Hepatocyte (in vitro differentiated cells): ENCODE data around the gene PPP6C. TPM values are rescaled to one million over a fixed set of nuclear protein-coding genes. Genes with fewer than 3 reads are reported as not detected.

Experiments
- DNase-seq: peaks from one replicate; pipeline ENCODE4 v3.0.0-alpha.2; 2016; ENCODE audit warnings: low spot score
- H2AFZ ChIP-seq: fragments of 200-600 bp; sonication (generic); 2 replicates; pipeline ENCODE4 v1.6.0; 2016; ENCODE audit warnings: antibody characterized with exemption, mild to moderate bottlenecking
- H3K27ac ChIP-seq: fragments of 200-600 bp; sonication (generic); 2 replicates; pipeline ENCODE4 v1.5.1; 2016; ENCODE audit warnings: mild to moderate bottlenecking
- H3K27me3 ChIP-seq: fragments of 200-600 bp; sonication (generic); 2 replicates; pipeline ENCODE4 v1.6.1; 2016
- H3K36me3 ChIP-seq: fragments of 200-600 bp; sonication (generic); replicated peaks from 2 replicates; pipeline ENCODE4 v1.5.1; 2016; ENCODE audit warnings: low read depth; ENCODE audit not compliant: insufficient read depth
- H3K4me1 ChIP-seq: fragments of 200-600 bp; sonication (generic); 2 replicates; pipeline ENCODE4 v1.5.1; 2016; ENCODE audit warnings: mild to moderate bottlenecking, moderate library complexity; ENCODE audit not compliant: insufficient read depth
- H3K4me2 ChIP-seq: fragments of 200-600 bp; sonication (generic); 2 replicates; pipeline ENCODE4 v1.6.0; 2016
- H3K4me3 ChIP-seq: fragments of 200-600 bp; sonication (generic); 2 replicates; pipeline ENCODE4 v1.5.1; 2016; ENCODE audit warnings: mild to moderate bottlenecking
- H3K79me2 ChIP-seq: fragments of 200-600 bp; sonication (generic); 2 replicates; pipeline ENCODE4 v1.6.0; 2017; ENCODE audit warnings: mild to moderate bottlenecking
- H3K9me2 ChIP-seq: fragments of 200-600 bp; sonication (generic); replicated peaks from 2 replicates; pipeline ENCODE4 v1.6.0; 2017; ENCODE audit warnings: mild to moderate bottlenecking; ENCODE audit not compliant: insufficient read depth
- H3K9me3 ChIP-seq: fragments of 200-600 bp; sonication (generic); 2 replicates; pipeline ENCODE4 v1.5.1; 2016; ENCODE audit warnings: low read depth, mild to moderate bottlenecking
- H4K20me1 ChIP-seq: fragments of 200-600 bp; sonication (generic); 2 replicates; pipeline ENCODE4 v1.6.0; 2016; ENCODE audit warnings: mild to moderate bottlenecking; ENCODE audit not compliant: insufficient read depth, poor library complexity, severe bottlenecking
- EZH2 ChIP-seq: fragments of 200-600 bp; sonication (generic); IDR thresholded peaks from 2 replicates; pipeline ENCODE4 v1.6.1; 2016; ENCODE audit warnings: antibody characterized with exemption, mild to moderate bottlenecking, borderline replicate concordance
- EZH2phosphoT487 ChIP-seq: fragments of 200-600 bp; sonication (generic); IDR thresholded peaks from one replicate; pipeline ENCODE4 v1.6.1; 2018; ENCODE audit warnings: antibody characterized with exemption, mild to moderate bottlenecking, low read depth, moderate library complexity; ENCODE audit not compliant: unreplicated experiment, severe bottlenecking
- WGBS: methylation state at CpG from one replicate; pipeline ENCODE4 v1.1.6; 2016; ENCODE audit warnings: low lambda C conversion rate; ENCODE audit errors: missing lambda C conversion rate; 5-methylcytosine and 5-hydroxymethylcytosine counted together
- polyA plus RNA-seq: library from polyadenylated mRNA; unstranded; fragments of >200 nt; fragmentation: Nextera tagmentation; extraction: Ambion mirVana; gene quantifications from 2 replicates; pipeline ENCODE4 v1.2.1, GENCODE V29; 2016
- total RNA-seq: library from RNA; depleted of rRNA; stranded (reverse); fragments of >200 nt; gene quantifications from 2 replicates; pipeline ENCODE4 v1.2.3, GENCODE V29; 2014
- TF ChIP-seq, protein P1 (sequence below): fragments of 200-600 bp; sonication (generic); IDR thresholded peaks from 2 replicates; pipeline ENCODE4 v1.5.1; 2016; ENCODE audit warnings: antibody characterized with exemption, mild to moderate bottlenecking; ENCODE audit not compliant: poor library complexity

The PPP6C gene
- total and polyA plus RNA-seq, 2 experiments from 2014 or later = 24.7 to 36.2 TPM

DNA sequence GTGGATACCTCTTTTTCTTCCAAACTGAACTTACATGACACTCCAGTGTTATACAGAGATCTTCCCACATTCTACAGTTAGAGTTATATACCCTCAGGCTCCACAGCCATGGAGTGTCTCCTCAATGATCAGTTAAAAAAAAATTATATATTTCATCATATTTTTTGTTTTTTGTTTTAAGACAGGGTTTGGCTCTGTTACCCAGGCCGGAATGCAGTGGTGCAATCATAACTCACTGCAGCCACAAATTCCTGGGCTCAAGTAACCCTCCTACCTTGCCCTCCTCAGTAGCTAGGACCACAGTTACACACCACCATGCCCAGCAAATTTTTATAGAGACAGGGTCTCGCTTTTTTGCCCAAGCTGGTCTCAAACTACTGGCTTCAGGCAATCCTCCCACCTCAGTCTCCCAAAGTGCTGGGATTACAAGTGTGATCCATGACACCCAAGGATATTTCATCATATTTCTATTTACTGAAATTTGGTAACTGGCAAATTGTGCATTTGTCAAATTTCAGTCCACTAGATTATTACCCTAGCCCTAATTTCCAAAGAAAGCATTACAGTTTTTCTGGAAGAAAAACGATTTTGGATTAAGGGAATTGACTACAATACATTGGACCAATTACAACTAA is 28.2 kb downstream of the PPP6C start:
- peaks cover 29% of the 10 kb centered on the region for H4K20me1 ChIP-seq
- H3K4me3 ChIP-seq = no peak overlapping the region
- 85% methylated on average over 3 of the region's 3 CpGs for WGBS
- no peak for DNase-seq
- no peaks in the 10 kb centered on the region for H3K36me3 ChIP-seq
- peaks cover 9% of the 10 kb centered on the region for H3K4me1 ChIP-seq
- H3K27me3 ChIP-seq = no peaks in the 10 kb centered on the region
- TF ChIP-seq EZH2phosphoT487 (no peak), EZH2 (no peak)
- TF ChIP-seq, protein P1, sequence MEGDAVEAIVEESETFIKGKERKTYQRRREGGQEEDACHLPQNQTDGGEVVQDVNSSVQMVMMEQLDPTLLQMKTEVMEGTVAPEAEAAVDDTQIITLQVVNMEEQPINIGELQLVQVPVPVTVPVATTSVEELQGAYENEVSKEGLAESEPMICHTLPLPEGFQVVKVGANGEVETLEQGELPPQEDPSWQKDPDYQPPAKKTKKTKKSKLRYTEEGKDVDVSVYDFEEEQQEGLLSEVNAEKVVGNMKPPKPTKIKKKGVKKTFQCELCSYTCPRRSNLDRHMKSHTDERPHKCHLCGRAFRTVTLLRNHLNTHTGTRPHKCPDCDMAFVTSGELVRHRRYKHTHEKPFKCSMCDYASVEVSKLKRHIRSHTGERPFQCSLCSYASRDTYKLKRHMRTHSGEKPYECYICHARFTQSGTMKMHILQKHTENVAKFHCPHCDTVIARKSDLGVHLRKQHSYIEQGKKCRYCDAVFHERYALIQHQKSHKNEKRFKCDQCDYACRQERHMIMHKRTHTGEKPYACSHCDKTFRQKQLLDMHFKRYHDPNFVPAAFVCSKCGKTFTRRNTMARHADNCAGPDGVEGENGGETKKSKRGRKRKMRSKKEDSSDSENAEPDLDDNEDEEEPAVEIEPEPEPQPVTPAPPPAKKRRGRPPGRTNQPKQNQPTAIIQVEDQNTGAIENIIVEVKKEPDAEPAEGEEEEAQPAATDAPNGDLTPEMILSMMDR = no peak
- H3K4me2 ChIP-seq = no peak overlapping the region
- H3K9me2 ChIP-seq = no peaks in the 10 kb centered on the region
- no peak overlapping the region for H3K27ac ChIP-seq
- no peaks in the 10 kb centered on the region for H3K9me3 ChIP-seq
- H2AFZ ChIP-seq = no peak overlapping the region
- peaks cover 34% of the 10 kb centered on the region for H3K79me2 ChIP-seq

DNA sequence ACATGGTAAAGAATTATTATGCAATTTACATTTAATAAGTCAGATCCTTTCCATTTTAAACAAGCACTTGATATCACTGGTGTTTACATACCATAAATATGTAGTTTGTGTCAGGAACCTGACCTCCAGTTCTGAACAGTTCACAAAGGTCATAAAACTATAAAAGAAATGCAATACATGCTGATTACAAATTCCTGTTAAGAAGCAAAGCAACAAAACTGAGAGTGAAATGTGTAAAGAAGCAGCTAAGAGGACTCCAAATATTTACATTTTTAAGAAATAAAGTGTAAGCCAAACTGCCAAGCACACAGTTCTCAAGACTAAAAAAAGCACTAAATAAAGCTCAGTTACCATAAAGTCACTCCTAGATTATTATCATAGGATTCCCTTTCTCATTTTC is 28.9 kb downstream of the PPP6C start:
- TF ChIP-seq, protein P1 = no peak
- TF ChIP-seq EZH2phosphoT487 (peak; percentile 73), EZH2 (no peak)
- H3K27me3 ChIP-seq = no peaks in the 10 kb centered on the region
- H2AFZ ChIP-seq = no peak overlapping the region
- no peak for DNase-seq
- H3K4me3 ChIP-seq = no peak overlapping the region
- peaks cover 24% of the 10 kb centered on the region for H4K20me1 ChIP-seq
- peaks cover 9% of the 10 kb centered on the region for H3K4me1 ChIP-seq
- no peaks in the 10 kb centered on the region for H3K9me2 ChIP-seq
- H3K27ac ChIP-seq = no peak overlapping the region
- no peak overlapping the region for H3K4me2 ChIP-seq
- no peaks in the 10 kb centered on the region for H3K36me3 ChIP-seq
- H3K9me3 ChIP-seq = no peaks in the 10 kb centered on the region
- H3K79me2 ChIP-seq = peaks cover 29% of the 10 kb centered on the region

DNA sequence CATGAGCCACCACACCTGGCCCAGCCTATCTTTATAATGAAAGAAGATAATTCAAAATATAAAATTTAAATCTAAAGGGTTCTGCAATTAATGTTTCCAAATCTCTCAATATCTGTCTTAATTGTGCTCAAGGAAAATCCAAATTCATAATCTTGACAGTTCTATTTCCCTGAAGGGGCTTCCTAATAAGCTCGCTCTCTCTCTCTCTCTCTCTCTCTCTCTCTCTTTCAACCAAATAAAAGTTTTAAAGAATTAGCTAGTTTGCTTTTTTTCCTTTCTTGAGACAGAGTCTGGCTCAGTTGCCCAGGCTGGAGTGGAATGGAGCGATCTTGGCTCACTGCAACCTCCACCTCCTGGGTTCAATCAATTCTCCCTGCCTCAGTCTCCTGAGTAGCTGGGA is 33.1 kb downstream of the PPP6C start:
- Histone ChIP-seq H3K36me3 (no peaks in the 10 kb centered on the region), H3K79me2 (peaks cover 19% of the 10 kb centered on the region), H3K4me1 (peaks cover 8% of the 10 kb centered on the region), H3K9me2 (no peaks in the 10 kb centered on the region), H2AFZ (no peak overlapping the region), H3K27me3 (no peaks in the 10 kb centered on the region), H3K4me3 (no peak overlapping the region), H3K4me2 (no peak overlapping the region), H3K9me3 (no peaks in the 10 kb centered on the region), H4K20me1 (peaks cover 19% of the 10 kb centered on the region), H3K27ac (no peak overlapping the region)
- DNase-seq = no peak
- TF ChIP-seq EZH2phosphoT487 = no peak
- TF ChIP-seq, protein P1 = no peak
- no peak for TF ChIP-seq EZH2
- 97% methylated on average over 2 of the region's 2 CpGs for WGBS
